GM12878 (cell line): ENCODE data around the gene NSMCE1.

Source experiments
- BRCA1 ChIP-seq: IDR thresholded peaks from 2 replicates; pipeline ENCODE4 v1.6.1; 2011; ENCODE audit warnings: low read depth, low read length, improper control_type of control experiment
- EZH2 ChIP-seq: IDR thresholded peaks from 2 replicates; pipeline ENCODE4 v1.6.1; 2012; ENCODE audit warnings: low read depth, mild to moderate bottlenecking, control low read depth, inconsistent platforms, low read length, borderline replicate concordance; ENCODE audit not compliant: control insufficient read depth
- NFYB ChIP-seq: IDR thresholded peaks from 2 replicates; pipeline ENCODE4 v1.6.1; 2011; ENCODE audit warnings: low read depth, mild to moderate bottlenecking, low read length, improper control_type of control experiment, moderate library complexity; ENCODE audit not compliant: insufficient read depth
- SMC3 ChIP-seq: IDR thresholded peaks from 2 replicates; pipeline ENCODE4 v1.6.1; 2011; ENCODE audit warnings: low read length, improper control_type of control experiment, borderline replicate concordance
- TARDBP ChIP-seq: IDR thresholded peaks from 2 replicates; pipeline ENCODE4 v1.6.1; 2016; ENCODE audit warnings: borderline replicate concordance
- TF ChIP-seq, protein P1 (sequence below), 3 experiments: IDR thresholded peaks in 2 of 3; conservative IDR thresholded peaks in 1 of 3; 2 replicates each; pipeline ENCODE4 v1.5.1; 2011; ENCODE audit warnings: low read depth in 3 of 3, low read length in 3 of 3, mild to moderate bottlenecking in 3 of 3, control low read depth in 2 of 3, moderate library complexity in 2 of 3, inconsistent platforms in 1 of 3, mixed read lengths in 1 of 3; ENCODE audit not compliant: control insufficient read depth in 2 of 3, insufficient read depth in 1 of 3; ENCODE audit errors: extremely low read depth in 1 of 3
- TF ChIP-seq, protein P2 (sequence below): IDR thresholded peaks from 2 replicates; pipeline ENCODE4 v1.6.1; 2011; ENCODE audit warnings: low read depth, low read length, improper control_type of control experiment, borderline replicate concordance

DNA sequence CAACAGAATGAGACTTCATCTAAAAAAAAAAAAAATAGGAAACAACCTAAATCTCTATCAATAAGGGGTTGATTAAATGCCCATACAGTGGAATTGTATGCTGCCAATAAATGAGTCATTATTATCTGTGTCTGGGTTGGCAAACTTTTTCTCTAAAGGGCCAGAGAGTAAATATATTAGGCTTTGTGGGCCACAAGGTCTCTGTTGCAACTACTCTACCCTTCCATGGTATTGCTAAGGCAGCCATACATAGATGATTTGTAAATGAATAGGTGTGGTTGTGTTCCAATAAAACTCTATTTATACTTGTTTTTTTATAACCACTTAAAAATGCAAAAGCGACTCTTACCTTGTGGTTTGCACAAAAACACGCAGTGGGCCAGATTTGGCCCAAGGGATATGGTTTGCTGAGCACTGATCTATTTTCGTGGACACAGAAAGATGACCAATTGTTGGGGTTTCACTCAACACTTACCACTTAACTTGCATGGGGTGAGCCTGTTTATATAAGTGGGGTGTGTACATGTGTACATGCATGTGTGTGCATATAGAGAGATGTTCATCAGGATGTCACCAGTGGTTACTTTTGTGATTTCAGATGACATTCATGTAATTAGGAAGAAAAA is 32.8 kb upstream of the NSMCE1 start:
- TF ChIP-seq, protein P1, sequence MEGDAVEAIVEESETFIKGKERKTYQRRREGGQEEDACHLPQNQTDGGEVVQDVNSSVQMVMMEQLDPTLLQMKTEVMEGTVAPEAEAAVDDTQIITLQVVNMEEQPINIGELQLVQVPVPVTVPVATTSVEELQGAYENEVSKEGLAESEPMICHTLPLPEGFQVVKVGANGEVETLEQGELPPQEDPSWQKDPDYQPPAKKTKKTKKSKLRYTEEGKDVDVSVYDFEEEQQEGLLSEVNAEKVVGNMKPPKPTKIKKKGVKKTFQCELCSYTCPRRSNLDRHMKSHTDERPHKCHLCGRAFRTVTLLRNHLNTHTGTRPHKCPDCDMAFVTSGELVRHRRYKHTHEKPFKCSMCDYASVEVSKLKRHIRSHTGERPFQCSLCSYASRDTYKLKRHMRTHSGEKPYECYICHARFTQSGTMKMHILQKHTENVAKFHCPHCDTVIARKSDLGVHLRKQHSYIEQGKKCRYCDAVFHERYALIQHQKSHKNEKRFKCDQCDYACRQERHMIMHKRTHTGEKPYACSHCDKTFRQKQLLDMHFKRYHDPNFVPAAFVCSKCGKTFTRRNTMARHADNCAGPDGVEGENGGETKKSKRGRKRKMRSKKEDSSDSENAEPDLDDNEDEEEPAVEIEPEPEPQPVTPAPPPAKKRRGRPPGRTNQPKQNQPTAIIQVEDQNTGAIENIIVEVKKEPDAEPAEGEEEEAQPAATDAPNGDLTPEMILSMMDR (IDR thresholded peaks at IDR 0.05 in 2 of 3, conservative IDR thresholded peaks at IDR 0.05 in 1 of 3; ENCODE audit: control insufficient read depth in 2 of 3, extremely low read depth in 1 of 3, insufficient read depth in 1 of 3, low read depth in 3 of 3, low read length in 3 of 3): no peak
- TF ChIP-seq TARDBP (no peak), EZH2 (no peak), BRCA1 (no peak), SMC3 (no peak), NFYB (no peak)
- TF ChIP-seq, protein P2, sequence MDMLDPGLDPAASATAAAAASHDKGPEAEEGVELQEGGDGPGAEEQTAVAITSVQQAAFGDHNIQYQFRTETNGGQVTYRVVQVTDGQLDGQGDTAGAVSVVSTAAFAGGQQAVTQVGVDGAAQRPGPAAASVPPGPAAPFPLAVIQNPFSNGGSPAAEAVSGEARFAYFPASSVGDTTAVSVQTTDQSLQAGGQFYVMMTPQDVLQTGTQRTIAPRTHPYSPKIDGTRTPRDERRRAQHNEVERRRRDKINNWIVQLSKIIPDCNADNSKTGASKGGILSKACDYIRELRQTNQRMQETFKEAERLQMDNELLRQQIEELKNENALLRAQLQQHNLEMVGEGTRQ: no peak
